HL-60/S4 treated with retinoic acid at 250 ng/mL for 4 days and 3 days (cell line): ENCODE measurements around the gene EEF1AKMT4.

Source experiments
- in situ Hi-C: fragments of 300-500 bp; cut with MboI; formaldehyde crosslinking; loops from 2 replicates; pipeline ENCODE4 v1.7.0; 2022; ENCODE audit warnings: low sequenced_read_pairs

EEF1AKMT4 gene

GRCh38 chr3:184235381-184236032 is 14.0 kb upstream of the EEF1AKMT4 start:
- in situ Hi-C loops, result no loop called here

- in situ Hi-C loops, result no loop called here
Observed at GRCh38 chr3:184236033-184236410, 13.4 kb upstream of the EEF1AKMT4 start.

GRCh38 chr3:184236636-184237035 is 12.8 kb upstream of the EEF1AKMT4 start:
- in situ Hi-C loops, result no loop called here

DNA sequence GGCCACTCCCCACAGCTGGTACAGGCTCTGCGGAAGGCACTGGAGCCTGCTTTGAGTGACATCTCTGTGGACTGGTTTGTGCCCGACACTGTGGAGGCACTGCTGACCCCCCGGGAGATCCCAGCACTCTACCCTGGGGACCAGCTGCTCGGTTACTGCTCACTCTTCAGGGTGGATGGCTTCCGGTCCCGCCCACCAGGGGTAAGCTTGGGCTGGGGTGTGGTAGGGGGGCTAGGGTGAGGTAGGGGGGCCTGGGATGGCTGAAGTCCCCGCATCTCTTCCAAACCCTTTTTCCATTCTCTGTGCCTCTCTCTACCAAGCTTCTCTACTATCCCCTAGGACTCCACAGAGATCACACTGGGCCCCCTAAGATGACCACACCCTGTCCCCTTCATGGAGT is 12.3 kb upstream of the EEF1AKMT4 start:
- in situ Hi-C loops, result no loop called here

GRCh38 chr3:184237807-184238206 is 11.7 kb upstream of the EEF1AKMT4 start:
- in situ Hi-C loops, result no loop called here

GRCh38 chr3:184238246-184238818 is 11.1 kb upstream of the EEF1AKMT4 start:
- in situ Hi-C loops, result no loop called here

- in situ Hi-C loops, result no loop called here
Observed at GRCh38 chr3:184239221-184239620, 10.3 kb upstream of the EEF1AKMT4 start.

DNA sequence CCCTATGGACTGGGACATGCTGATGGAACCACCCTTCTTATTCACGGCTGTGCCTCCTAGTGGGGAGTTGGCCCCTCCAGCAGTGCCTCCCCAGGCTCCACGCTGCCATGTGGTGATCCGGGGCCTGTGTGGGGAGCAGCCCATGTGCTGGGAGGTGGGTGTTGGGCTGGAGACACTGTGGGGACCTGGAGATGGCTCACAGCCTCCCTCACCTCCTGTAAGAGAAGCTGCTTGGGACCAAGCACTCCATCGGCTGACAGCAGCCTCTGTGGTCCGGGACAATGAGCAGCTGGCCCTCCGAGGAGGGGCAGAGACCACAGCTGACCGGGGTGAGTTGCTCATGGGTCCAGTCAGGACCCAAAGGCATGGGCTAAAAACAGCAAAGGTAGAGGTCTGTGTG is 9.8 kb upstream of the EEF1AKMT4 start:
- in situ Hi-C loops, result no loop called here

DNA sequence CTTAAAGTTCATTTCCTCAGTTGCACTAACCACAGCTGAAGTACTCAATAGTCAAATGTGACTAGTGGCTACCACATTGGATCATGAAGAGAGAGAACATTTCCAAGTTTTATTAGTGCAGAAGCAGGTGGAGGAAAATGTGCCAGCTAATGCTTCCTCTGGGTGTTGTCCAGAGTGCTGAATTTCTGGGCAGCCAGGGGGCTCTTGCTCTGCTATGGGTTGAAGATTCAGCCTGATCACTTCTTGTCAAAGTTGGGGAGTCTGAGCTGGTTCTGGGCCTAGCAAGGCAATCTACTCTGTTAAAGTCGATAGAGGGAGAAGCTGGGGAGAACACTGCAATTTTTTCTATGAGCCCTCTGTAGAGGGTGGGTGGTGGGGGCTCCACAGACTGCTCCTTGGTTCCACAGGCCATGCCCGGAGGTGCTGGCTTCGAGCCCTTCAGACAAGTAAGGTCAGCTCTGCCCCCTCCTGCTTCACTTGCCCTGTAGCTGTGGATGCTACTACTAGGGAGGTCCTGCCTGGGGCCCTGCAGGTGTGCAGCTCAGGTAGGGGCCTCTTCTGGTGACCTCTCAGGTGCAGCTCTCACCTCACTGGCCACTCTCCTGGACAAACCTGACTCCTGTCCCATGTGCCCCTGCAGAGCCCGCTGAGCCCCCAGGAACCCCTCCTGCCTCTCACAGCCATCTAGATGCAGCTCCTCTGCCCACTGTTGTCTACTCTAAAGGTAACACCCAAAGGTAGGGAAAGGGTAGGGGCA is 8.9 kb upstream of the EEF1AKMT4 start:
- in situ Hi-C loops, result no loop called here

DNA sequence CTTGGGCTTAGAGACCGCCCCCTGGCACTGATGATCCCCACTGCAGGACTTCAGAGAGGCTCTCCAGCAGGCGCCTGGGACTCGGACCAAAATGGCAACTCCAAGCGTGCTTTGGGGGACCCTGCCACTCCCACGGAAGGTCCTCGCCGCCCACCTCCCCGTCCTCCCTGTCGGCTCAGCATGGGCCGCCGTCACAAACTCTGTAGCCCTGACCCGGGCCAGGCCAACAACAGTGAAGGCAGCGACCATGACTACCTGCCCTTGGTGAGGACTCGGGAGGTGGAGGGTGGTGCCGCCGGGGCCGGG is 8.4 kb upstream of the EEF1AKMT4 start:
- in situ Hi-C loops, result no loop called here

DNA sequence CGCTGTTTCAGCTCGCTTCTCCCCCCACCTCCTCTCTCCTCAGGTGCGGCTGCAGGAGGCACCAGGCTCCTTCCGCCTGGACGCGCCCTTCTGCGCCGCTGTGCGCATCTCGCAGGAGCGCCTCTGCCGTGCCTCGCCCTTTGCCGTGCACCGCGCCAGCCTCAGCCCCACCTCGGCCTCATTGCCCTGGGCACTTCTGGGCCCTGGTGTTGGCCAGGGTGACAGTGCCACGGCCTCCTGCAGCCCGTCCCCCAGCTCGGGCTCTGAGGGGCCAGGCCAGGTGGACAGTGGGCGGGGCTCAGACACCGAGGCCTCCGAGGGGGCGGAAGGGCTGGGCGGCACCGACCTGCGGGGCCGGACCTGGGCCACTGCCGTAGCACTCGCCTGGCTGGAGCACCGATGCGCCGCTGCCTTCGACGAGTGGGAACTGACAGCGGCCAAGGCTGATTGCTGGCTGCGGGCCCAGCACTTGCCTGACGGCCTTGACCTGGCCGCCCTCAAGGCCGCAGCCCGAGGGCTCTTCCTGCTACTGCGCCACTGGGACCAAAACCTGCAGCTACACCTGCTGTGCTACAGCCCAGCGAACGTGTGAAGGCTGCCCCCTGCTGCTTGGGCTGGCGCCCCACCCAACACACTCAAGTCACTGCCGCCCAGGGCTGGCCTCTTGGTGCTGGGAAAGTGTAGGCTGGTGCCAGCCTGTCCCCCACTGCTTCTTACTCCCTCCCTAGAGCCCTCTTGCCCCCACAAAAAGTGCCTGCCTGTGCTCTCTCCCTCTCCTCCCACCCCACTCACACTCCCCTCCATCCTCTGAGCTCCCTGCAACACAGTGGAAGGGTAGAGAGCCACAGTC is 7.8 kb upstream of the EEF1AKMT4 start:
- in situ Hi-C loops, result no loop called here

GRCh38 chr3:184242297-184242685 is 7.2 kb upstream of the EEF1AKMT4 start:
- in situ Hi-C loops, result no loop called here

DNA sequence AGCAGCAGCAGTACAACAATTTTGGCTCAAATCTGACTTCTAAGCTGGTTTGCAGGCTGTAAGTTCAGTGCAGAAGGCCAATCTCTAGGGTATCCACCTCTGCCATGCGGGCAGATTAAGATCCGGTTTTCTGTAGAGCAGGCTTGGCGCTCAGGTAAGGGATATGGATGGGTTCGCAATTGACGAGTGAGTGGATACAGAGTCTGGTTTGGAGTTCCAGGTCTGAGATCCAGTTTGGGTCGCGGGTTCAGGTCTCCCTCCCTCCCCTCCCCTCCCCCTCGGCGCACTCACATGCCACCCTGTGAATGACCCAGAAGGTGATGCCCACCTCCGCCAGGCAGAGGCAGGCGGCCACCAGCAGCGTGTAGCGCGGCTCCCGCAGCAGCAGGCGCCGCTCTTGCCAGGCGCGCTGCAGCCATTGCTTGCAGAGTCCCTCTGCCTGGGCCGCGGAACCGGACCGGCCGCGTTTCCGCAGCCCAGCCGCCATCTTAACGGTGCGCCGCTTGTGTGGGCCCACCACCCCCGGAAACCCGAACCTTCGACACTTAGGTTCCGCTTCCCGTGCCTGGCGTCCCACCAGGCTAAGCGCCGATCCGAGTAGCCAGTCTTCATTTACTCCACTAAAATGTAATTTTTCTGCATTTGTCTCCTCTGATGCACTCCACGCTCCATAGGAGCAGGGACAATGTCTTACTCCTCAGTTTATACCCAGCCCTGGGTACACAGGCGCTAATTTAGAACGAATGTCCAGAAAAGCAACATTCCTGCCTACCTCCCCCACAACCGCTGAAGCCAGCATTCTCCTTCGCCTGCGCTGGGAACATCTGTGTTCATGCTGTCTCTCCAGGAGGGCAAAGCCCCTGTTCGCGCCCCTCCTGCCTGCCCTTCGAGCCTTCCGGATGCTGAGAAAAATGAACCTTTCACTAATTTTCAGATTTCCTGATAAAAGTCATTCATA is 739 bp upstream of the EEF1AKMT4 start, which contains the start of gene ALG3:
Gene ALG3 (minus strand): TSS at position 509 of the 958 bp plus-strand sequence. CDS start 22 bp downstream, at position 487.
- in situ Hi-C loops, result no loop called here

GRCh38 chr3:184250167-184250828 is 826 bp downstream of the EEF1AKMT4 start:
- in situ Hi-C loops, result no loop called here

- in situ Hi-C loops, result no loop called here
Observed at GRCh38 chr3:184255291-184256039, 6.0 kb downstream of the EEF1AKMT4 start.

DNA sequence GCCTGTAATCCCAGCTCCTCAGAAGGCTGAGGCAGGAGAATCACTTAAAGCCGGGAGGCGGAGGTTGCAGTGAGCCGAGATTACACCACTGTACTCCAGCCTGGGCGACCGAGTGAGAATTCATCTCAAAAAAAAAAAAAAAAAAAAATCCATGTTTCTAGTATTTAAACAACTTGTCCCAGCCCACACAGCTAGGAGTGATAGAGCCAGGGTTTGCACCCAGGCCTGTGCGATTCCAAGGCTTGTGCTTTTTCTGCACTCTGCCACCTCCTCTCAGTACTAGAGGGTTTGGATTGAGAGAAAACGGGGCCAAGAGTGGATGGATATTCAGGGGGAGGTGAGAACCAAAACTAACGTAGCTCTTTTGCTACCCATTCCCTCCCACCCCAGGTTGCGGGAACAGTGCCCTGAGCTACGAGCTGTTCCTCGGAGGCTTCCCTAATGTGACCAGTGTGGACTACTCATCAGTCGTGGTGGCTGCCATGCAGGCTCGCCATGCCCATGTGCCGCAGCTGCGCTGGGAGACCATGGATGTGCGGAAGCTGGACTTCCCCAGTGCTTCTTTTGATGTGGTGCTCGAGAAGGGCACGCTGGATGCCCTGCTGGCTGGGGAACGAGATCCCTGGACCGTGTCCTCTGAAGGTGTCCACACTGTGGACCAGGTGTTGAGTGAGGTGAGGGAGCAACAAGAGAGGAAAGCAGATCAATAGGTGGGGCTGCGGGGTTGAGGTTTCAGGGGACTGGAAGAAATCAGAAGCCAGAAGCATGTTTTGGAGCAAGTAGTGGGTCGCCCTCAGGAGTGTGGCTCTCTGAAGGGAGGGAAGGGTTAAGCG is 7.8 kb downstream of the EEF1AKMT4 start:
- in situ Hi-C loops, result no loop called here

DNA sequence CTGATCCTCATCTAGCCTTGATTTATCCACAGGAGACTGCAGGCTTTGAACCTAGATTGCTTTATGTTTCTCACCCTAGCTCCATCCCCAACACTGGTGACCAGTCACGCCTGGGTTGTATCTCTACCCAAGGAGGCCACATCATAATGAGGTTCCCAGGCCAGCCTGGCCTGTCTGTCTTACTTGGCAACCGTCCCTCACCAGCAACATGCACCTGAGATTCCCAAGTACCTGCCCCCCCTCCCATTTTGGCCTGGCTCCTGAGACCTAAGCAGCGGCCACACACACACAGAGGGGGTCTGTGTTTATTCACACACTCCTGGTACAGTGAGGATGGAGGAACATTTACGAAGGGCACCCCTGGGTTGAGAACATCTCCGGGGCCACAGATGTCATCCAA is 9.5 kb downstream of the EEF1AKMT4 start:
- in situ Hi-C loops, result no loop called here

DNA sequence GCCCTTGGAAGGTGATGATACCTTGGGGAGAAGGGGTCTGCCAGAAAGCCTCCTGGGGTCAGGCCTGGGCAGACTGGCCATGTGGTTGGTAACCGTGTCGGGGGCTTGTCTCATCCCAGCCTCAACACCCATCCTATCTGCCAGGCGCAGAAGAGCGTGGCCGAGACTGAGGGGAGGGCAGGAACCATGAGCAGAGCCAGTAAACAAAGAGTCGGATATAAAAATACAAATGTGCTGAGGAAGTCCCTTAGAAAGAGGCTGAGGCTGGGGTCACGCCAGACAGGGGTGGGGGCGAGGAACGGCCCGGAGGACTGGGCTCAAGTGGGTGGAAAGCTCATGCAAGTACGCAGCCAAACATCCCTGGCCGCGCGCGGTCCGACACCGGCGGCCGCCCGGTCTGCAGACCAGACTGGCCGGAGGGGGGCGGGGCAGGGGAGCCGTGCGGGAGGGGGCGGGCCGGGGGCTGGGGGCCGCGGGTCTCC is 10.0 kb downstream of the EEF1AKMT4 start:
- in situ Hi-C loops, result no loop called here
